HS-5 (cell line): Measurements from ENCODE around the gene B3GALNT2.

Experiments
- DNase-seq: peaks from one replicate; pipeline ENCODE4 v3.0.0-alpha.2; 2012; ENCODE audit warnings: low read depth

Gene B3GALNT2

GRCh38 chr1:235409042-235409820 is 95.0 kb downstream of the B3GALNT2 start:
- DNase-seq: no peak

GRCh38 chr1:235408503-235408960 is 95.7 kb downstream of the B3GALNT2 start:
- DNase-seq: no peak

GRCh38 chr1:235407419-235407818 is 96.8 kb downstream of the B3GALNT2 start:
- DNase-seq: no peak

DNA sequence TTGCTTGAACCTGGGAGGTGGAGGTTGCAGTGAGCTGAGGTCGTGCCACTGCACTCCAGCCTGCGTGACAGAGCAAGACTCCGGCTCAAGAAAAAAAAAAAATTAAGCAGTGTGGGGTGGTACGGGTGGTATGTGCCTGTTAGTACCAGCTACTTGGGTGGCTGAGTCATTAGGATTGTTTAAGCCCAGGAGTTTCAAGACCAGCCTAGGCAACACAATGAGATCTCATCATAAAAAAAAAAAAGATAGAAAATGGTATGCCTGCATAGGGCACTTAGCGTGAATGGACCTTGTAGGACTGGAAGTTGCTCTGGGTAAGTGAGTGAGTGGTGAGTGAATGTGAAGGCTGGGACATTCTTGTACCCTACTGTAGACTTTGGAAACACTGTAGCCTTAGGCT is 100.1 kb downstream of the B3GALNT2 start:
- no peak for DNase-seq

- no peak for DNase-seq
Observed at GRCh38 chr1:235403593-235403992, 100.7 kb downstream of the B3GALNT2 start.

- DNase-seq: no peak
Observed at GRCh38 chr1:235402457-235403200, 101.6 kb downstream of the B3GALNT2 start.

GRCh38 chr1:235401251-235401650 is 103.0 kb downstream of the B3GALNT2 start:
- no peak for DNase-seq
